GM19351 (cell line): Measurements from ENCODE around the gene RALGPS1.

Source experiments
- ATAC-seq: cut with Tn5 transposase; IDR thresholded peaks from one replicate; pipeline ENCODE4 v1.9.1; 2021; ENCODE audit warnings: mild to moderate bottlenecking, moderate library complexity; ENCODE audit not compliant: unreplicated experiment

RALGPS1 gene

DNA sequence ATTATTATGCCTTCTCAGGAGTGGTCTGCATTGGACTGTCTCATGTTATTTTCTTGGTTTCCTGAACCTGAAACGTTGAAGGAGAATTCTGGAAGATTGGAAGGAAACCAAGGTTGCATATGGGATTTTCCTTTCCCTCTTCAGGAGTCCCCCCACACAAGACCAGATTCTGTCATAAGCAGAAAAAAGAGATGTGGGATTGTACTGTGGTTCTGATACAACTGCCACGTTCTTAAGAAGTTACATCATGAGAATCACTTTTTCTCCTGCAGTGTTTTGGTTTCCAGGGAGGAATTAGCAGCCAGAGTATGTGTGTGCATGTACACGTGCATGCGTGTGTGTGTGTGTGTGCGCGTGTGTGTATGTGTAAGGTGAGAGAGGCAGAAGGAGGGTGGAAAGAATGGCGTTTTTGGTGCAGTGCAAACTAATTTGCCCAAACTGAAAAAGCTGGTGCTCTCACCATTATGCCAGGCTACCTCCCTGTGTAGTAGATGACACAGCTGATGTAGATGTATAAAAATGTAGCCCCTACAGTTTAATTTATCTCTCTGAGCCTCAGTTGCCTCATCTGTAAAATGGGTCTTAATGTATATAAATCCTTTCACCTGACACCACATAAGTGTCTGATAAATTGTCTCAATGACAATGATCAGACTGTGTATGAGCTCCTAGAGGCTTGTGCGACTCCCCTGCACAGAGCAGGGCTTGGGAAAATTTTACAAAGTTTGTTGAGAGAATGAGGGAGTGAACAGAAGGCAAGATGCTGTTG lies 38.6 kb downstream of the RALGPS1 start:
- no peak for ATAC-seq

DNA sequence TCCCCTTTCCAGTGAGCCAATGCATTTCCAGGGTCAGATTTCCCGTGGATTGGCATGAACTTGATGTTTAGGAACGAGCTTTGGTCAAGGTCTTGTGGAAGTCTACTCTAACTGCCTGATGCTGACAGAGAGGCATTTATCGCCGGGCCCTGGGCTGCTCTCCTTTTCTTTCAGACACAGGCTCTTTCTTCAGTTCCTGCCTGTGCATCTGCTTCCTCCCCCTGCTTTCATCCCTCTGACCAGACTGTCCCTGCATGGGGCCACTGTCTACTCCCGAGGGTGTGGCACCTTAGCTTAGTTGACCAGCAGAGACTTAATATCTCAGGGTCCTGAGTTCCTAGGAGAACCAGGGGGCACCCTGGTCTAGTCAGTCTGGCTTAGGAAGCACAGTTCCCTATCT lies 41.2 kb downstream of the RALGPS1 start:
- no peak for ATAC-seq

DNA sequence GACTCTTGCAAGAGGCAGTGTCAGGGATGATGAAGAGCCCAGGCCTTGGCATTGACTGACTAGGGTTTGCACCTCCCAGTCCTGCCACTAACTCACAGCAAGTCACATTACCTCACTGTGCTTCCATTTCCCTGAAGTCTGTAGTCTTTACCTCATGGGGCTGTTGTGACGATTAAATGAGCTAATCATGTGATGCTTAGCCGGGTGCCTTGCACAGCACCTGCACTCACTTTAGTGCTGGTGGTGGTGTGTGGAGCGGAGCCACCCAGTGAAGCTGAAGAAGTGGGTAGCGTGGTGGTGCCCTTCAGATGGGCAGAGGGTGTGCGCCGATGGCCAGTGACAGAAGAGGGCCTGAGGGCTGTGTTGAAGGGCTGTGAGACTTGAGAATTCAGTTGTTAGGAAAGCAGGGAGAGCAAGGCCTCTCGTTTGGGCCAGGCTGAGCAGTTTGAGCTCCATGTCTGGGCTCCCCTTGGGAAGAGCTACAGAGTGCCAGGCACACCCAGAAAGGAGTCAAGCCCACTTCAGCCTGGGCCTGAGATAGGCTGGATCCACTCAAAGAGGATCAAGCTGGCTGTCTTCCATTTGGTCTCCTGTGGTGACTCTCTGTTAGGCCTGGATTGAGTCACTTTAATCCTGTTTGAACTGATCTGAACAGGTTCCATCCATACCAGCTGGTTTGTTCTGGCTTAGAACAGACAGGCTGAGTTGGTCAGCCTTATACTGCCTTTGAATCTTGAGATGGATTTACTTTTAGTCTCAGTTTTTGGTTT lies 42.5 kb downstream of the RALGPS1 start:
- ATAC-seq: no peak

DNA sequence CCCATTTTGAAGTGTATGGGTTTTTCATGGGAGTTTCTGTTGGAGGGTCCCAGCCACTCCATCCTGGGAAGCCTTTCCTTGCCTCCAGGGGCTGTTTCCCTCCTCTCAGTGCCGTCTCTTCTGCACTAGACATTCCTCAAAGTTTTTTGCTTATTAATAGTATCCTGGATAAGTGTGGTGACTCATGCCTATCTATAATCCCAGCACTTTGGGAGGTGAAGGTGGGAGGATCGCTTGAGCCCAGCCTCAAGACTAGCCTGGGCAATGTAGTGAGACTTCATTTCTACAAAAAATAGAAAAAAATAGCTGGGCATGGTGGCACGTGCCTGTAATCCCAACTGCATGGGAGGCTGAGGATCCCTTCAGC lies 43.1 kb downstream of the RALGPS1 start:
- ATAC-seq: no peak

DNA sequence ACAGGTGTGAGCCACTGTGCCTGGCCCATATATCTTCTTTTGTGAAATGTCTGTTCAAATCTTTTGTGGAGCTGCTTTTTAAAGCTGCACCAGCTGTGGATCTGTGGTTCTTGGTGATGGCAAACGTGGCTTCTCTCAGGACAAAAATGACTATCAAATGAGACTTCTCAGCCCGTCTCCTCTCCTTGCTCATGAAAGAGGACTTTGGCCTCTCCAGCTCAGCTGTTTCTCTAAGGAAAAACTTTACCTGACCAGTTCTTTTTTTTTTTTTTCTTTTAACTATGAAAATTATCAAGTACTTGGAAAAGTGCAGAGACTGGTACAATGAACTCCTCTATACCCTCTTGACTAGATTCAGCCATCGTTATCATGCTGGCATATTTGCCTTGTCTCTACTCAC lies 44.8 kb downstream of the RALGPS1 start:
- no peak for ATAC-seq

DNA sequence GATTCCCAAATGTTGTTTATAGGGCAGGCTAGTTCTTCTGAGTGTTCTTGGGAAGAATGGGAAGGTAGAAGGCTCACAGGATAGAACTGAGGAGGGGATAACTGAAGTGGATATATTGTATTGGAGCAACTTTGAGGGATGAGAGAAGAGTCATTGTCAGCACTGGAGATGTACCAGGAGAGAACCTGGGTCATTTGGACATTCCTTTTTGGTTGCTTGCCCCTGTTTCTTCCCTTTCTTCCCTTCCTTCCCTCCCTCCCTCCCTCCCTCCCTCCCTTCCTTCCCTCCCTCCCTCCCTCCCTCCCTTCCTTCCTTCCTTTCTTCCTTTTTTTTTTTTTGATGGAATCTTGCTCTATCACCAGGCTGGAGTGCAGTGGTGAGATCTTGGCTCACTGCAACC lies 45.3 kb downstream of the RALGPS1 start:
- no peak for ATAC-seq

DNA sequence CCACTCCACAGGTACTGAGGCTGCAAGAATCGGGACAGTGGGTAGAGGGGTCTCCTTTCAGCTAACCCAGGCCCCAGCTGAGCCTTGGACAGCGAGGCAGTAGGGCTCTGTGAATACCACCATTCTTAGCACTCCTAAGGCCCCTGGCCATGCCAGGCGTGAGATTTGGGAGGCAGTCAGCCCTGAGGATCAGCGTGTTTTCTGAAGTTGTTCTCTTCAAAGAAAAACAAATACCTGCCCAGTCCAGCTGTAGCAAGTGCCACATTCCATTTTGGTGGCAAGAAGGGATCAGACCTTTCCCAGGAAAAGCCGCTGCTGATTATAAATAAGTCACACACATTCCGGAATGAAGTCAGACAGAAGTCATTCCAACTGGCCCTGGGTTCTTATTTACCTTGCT lies 47.8 kb downstream of the RALGPS1 start:
- ATAC-seq: no peak

DNA sequence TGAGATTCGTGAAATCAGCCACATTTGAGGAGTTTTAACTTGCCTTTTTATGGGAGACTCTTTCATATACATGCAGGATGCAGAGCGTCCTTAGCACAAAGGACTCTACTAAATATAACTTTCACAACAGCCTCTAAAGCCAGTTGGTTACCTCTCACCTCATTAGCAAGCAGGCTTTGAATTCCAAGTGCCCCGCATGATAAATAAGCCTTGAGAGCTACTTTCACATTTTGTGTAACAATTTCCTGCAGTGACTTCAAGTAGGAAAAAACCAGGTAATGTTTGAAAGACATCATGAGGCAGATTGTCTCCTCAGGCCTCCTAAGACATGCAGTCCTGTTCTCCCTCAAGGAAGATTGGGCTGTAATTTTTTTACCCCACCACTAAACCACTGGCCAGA lies 50.5 kb downstream of the RALGPS1 start:
- ATAC-seq: no peak

DNA sequence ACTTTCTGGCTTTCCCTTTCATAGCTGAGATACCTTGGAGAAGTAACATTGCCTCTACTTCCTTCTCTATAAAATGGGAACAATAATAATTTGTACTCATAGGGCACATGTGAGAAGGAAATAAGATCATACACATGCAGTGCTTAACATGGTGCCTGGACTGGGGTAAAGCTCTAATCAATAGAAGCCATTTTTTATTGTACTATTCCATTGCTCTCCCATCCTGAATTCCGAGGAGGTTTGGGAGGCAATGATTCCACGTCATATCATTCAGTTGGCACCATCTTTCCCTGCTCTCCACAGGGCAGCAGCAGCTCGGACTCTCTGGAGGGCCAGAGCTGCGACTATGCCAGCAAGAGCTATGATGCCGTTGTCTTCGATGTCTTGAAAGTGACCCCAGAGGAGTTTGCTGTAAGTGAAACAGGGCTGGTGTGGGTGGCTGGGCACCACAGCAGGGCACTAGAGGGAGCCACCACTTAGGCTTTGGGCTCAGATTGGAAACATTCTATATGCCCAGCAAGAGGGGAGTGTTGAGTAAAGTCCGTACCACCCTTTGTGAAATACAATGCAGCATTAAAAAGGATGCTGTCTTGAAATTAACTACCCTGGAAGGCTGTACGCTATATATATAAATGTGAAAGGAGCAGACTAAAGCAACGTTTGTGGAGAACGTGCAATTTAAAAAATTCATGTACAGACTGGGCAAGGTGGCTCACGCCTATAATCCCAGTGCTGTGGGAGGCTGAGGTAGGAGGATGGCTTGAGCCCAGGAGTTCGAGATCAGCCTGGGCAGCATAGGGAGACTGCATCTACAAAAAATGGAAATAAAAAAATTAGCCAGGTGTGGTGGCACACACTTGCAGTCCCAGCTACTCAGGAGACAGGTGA lies 51.2 kb downstream of the RALGPS1 start:
- ATAC-seq: no peak

DNA sequence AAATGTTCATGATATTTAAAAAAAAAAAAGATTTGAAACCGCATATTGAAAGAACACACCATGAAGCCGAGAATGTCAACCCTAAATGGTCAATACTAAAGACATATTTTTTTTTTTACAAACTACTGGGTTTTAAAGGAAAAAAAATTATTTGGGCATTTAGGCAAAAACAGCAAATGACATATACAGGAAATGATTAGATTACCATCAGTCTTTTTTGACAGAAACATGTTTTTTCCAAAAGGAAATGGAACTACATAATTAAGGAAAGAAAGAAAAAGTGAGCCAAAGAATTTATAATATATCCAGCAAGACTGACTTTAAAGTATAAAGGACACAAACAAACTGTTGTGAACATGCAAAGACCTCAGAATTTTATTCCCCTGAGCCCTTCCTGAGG lies 56.7 kb downstream of the RALGPS1 start:
- no peak for ATAC-seq

DNA sequence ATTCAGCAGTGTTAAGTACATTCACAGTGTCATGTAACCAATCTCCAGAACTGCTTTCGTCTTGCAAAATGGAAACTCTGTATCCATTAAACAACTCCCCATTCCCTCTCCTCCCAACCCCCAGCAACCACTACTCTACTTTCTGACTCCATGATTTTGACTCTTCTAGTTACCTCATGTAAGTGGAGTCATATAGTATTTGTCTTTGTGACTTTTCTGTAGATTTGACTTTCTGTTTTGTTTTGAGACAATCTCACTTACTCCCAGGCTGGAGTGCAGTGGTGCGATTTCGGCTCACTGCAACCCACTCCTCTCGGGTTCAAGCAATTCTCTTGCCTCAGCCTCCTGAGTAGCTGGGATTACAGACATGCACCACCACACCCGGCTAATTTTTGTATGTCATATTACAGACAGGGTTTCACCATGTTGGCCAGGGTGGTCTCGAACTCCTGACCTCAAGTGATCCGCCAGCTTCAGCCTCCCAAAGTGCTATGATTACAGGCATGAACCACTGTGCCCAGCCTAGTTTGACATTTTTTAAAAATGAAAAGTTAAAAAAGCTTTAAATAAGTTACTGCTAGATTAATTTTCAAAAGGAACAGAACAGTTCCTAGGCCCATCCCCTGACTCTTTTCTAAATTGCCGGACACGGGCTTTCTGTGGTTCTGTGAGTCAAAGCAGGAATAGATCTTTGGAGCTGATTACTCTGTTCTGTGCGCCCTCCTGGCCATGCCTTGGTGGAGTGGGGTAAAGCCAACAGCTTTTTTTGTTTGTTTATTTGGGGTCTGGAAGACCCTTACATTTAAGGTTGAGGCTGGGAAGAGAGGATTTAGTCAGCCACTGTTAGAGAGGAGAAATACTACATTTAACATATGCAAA lies 59.3 kb downstream of the RALGPS1 start:
- peak; percentile 50 for ATAC-seq

DNA sequence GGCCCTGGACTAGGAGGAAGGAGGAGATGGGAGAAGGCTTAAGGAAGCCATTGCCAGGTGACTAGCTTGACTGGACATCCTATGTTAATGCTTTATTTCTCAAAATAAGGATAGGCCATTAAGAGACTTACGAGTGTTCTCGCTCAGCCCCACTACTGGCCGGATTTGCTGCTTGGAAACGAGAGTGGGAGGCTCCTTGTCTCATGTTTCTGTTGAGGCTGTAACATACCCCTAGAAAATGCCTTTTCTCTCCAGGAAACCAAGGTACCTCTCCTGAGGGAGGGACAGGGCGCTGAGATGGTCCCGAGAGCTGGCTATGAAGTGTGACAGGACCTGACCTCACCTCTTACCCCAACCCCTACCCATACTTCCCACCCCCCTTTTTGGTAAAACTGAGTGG lies 60.0 kb downstream of the RALGPS1 start:
- ATAC-seq: no peak

DNA sequence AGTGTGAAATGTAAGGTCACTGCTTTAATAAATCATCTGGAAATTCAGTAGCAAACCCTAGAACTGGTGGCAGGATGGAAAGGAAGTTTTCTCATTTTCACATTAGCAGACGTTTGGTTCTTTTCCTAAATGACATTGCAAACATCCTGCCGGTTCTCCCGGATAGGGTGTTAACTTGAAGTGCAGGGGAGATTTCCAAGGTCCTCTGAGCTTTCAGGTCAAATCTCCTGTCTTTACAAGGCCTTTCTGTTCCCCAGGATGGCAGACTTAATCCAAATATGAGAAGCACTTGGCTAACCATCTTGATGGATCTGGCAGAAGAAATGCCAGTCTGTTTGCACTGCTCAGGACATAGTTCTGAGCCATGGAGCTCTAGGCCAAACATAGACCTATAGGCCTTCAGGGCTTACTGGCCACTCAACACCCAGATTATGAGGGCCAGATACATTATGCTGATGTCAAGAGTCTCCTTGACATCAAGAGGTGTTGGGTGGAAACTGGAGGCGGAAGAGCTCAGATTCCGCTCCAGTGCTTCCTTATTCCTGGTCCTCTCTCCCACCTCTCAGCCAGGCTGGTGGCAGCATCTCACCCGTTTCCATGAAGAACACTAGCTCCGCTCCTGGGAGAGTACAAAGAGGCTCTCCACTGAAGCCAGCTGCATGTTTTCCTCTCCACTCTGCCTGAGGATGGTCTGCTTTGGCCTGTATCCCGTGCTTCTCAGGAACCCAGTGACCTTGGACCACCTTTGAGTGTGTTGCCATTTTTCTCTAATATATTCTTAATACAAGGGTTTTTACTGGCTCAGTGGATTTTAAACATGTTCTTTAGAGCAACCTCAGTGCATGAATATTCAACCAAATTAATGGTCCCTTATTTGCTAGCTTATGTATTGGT lies 61.0 kb downstream of the RALGPS1 start:
- no peak for ATAC-seq

DNA sequence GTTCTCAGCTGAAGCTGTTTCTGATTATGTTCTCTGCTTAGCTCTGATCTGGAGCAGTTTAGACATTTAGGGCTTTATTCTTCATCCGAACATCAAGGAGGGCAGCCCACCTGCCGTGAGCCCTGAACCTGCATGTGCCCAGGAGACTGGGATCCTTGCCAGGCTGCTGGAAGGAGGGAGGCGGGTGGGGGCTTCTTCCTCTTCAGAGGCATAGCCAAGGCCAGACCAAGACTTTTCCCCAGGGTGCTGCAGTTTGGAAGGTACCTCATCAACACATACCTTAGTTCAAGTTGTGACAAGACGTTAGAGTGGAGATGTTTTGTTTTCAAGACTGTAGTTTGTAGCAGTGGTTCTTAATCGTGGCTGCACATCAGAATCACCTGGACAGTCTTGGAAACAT lies 64.9 kb downstream of the RALGPS1 start:
- no peak for ATAC-seq

DNA sequence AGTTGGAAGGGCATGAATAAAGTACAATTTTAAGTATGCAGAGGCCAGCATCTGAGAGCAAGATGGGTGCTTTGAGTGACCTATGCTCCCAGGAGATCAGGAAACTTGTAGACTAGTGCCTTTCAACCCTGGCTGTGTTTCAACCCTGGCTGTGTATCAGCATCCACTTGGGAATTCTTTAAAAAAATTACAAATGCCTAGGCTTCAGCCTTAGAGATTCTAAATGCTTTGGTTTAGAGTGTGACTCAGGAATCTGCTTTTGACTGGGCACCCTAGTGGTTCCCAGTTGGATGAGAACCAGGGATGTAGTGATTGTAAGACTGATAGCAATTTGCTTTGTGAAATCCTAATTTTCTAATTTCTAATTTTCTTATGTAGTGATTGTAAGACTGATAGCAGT lies 65.6 kb downstream of the RALGPS1 start:
- no peak for ATAC-seq

DNA sequence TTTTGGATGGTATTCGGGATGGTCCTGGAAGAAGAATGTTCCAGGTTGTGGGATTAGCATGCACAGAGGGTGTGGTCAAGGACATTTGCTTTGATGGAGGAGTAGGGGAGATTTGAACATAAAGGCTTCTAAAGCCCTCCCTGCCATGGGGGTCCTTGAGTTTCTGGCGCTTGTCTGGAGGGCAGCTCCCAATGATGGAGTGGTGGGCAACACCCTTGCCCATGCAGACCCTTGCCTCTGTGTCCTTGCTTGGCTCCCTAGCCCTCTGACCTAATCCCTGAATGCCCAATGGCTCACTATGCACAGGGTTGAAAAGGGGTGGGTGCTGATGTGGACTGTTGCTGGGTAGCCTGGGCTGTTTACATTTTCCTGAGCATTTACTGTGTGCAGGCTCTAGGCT lies 66.6 kb downstream of the RALGPS1 start:
- no peak for ATAC-seq

DNA sequence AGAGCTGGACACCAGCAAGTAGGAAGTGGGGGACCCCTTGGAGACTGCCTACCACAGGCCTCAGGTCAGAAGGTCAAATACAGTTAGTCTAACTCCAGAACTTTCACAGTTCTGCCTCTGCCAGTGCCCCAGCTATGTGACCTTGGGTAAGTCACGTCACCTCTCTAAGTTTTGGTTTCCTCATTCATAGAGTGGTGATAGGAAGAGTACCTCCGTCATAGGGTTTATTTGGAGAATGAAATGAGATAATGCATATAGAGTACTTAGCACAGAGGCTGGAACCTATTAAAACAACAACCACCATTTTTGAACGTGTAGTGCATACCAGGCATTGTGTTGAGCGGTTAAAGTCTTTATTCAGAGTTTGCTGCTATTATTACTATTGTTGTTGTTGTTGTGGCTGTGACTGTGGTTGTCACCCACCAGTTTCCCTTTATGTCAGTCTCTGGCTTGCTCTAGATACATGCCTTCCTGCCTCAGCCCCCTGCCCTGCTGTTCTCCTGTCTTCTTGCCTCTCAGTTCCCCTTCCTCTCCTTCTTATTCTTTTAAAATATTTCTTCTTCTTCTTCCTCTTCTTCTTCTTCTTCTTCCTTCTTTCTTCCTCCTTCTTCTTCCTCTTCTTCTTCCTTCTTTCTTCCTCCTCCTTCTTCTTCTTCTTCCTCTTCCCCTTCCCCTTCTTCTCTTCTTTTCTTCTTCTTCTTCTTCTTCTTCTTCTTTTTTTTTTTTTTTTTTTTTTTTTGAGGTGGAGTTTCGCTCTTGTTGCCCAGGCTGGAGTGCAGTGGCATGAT lies 67.8 kb downstream of the RALGPS1 start:
- no peak for ATAC-seq

DNA sequence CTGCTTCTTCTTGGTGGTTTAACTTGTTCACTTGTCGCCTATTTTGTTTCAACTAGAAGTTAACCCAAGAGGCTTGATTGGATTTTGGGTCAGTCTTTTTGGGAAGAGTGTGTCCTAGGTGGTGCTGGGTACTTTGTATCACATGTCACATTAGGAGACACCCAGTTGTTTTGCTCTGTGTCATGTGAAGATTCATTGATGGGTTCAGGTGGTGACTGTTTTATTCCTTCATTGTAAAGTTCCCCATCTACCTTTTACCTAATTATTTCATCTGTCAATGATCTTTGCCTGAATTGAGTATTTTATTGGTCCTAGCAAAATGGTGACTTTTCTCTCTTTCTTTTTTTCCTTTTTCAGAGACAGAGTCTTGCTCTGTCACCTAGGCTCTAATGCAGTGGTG lies 69.2 kb downstream of the RALGPS1 start:
- no peak for ATAC-seq

DNA sequence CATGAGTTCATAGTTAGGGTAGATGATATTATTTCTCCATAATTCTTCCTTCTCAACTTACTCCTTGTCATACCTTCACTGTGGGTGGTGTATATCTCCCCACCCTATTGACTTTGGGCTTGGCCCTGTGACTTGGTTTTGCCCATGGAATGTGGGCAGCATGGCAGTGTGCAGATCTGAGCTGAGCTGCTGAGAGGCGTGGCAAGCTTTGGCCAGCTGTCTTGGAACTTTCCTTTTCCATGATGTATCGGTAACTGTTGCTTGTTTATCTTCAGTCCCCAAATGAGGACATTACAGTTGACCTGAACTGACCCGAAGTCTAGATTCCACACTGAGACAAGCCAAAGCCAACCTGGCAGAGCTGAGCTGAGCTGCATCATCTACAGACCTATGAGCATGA lies 70.4 kb downstream of the RALGPS1 start:
- ATAC-seq: no peak
